Lung (tissue), 12 donors: Measurements from ENCODE around the gene BCL2L12. TPM values are rescaled to one million over a fixed set of nuclear protein-coding genes. Genes with fewer than 3 reads are reported as not detected.

Source experiments
- ATAC-seq: fragments of 200-7000 bp; cut with Tn5 transposase; one replicate; pipeline ENCODE4 v1.9.1; 2020; ENCODE audit warnings: moderate number of reproducible peaks; ENCODE audit not compliant: insufficient read depth, low FRiP score
- DNase-seq, 3 donors: peaks; one replicate each; pipeline ENCODE4 v3.0.0-alpha.2; 2013 to 2017
- H3K27ac ChIP-seq, 2 donors: one replicate each; pipeline ENCODE4 v1.5.1; 2013; ENCODE audit warnings: mild to moderate bottlenecking in 2 of 2, moderate library complexity in 2 of 2, control low read depth in 1 of 2, inconsistent platforms in 1 of 2, low read depth in 1 of 2, low read length in 1 of 2
- H3K27me3 ChIP-seq, 3 donors: one replicate each; pipeline ENCODE4 v1.5.1; 2013; ENCODE audit warnings: low read length in 2 of 3; ENCODE audit not compliant: control insufficient read depth in 3 of 3, insufficient read depth in 3 of 3
- H3K36me3 ChIP-seq, 4 donors: one replicate each; pipeline ENCODE4 v1.5.1; 2013; ENCODE audit warnings: low read length in 4 of 4, mild to moderate bottlenecking in 1 of 4, moderate library complexity in 1 of 4; ENCODE audit not compliant: control insufficient read depth in 4 of 4, insufficient read depth in 4 of 4
- H3K4me1 ChIP-seq, 5 donors: one replicate each; pipeline ENCODE4 v1.5.1; 2013; ENCODE audit warnings: low read length in 5 of 5, mild to moderate bottlenecking in 2 of 5, moderate library complexity in 1 of 5; ENCODE audit not compliant: control insufficient read depth in 5 of 5, insufficient read depth in 5 of 5
- H3K4me3 ChIP-seq: one replicate; pipeline ENCODE4 v1.5.1; 2013; ENCODE audit warnings: mild to moderate bottlenecking, control low read depth, moderate library complexity
- H3K9ac ChIP-seq, 2 donors: one replicate each; pipeline ENCODE4 v1.5.1; 2013; ENCODE audit warnings: low read length in 2 of 2, control low read depth in 1 of 2; ENCODE audit not compliant: insufficient read depth in 1 of 2
- H3K9me3 ChIP-seq, 4 donors: one replicate each; pipeline ENCODE4 v1.5.1; 2013; ENCODE audit warnings: low read length in 3 of 4, mild to moderate bottlenecking in 1 of 4, moderate library complexity in 1 of 4; ENCODE audit not compliant: control insufficient read depth in 4 of 4, insufficient read depth in 3 of 4
- CTCF ChIP-seq: IDR thresholded peaks from 2 replicates; pipeline ENCODE4 v1.5.1; 2012; ENCODE audit warnings: mild to moderate bottlenecking; ENCODE audit errors: control extremely low read depth, extremely low read depth
- WGBS, 2 donors: extraction: QIAGEN DNeasy Blood & Tissue Kit; methylation state at CpG; one replicate each; pipeline ENCODE4 v1.1.7; 2013; 5-methylcytosine and 5-hydroxymethylcytosine counted together
- polyA plus RNA-seq, 2 donors: library from polyadenylated mRNA; stranded (reverse); fragments of 200-250 nt; gene quantifications; one replicate each; pipeline ENCODE4 v1.2.1, GENCODE V29; 2013
- total RNA-seq, 2 donors: library from RNA; depleted of rRNA in 1 of 2; stranded (reverse); fragments of >200 nt in 1 of 2; gene quantifications; one replicate each; pipeline ENCODE4 v1.2.1, GENCODE V29; 2014 to 2021
- donor health status: control.
- donor health status: control.
- donor health status: Bipolar disorder and iron deficiency.
- donor health status: healthy.
- donor health status: DM: yes; HTN: yes; CAD: no.

BCL2L12 gene
- total and polyA plus RNA-seq, 4 donors = 3.5 to 26.1 (median 20.9) TPM

- no peak overlapping the region for H3K4me3 ChIP-seq
- no peaks in the 10 kb centered on the region for H3K4me1 ChIP-seq
- WGBS, 2 donors = 88% methylated on average over 22 of the region's 22 CpGs
- ATAC-seq (no peak), DNase-seq (no peak)
- H3K9me3 ChIP-seq = no peaks in the 10 kb centered on the region
- TF ChIP-seq CTCF = no peak
- H3K27ac ChIP-seq = no peak overlapping the region
- no peak overlapping the region for H3K9ac ChIP-seq
- no peaks in the 10 kb centered on the region for H3K27me3 ChIP-seq
- peaks cover 0 to 5% (median 0%) of the 10 kb centered on the region in 4 donors for H3K36me3 ChIP-seq
Observed at GRCh38 chr19:49704888-49705642, 39.3 kb downstream of the BCL2L12 start.

- WGBS, 2 donors = 91 to 93% methylated on average over 16 of the region's 16 CpGs
- DNase-seq (no peak), ATAC-seq (no peak)
Observed at GRCh38 chr19:49705919-49706318, 40.2 kb downstream of the BCL2L12 start.

GRCh38 chr19:49710372-49710951, 44.7 kb downstream of the BCL2L12 start:
- H3K4me1 ChIP-seq = no peaks in the 10 kb centered on the region
- H3K27ac ChIP-seq = no peak overlapping the region
- 94% methylated on average over 20 of the region's 20 CpGs for WGBS, 2 donors
- no peaks in the 10 kb centered on the region for H3K9me3 ChIP-seq
- ATAC-seq (no peak), DNase-seq (no peak)
- H3K27me3 ChIP-seq = no peaks in the 10 kb centered on the region
- no peak overlapping the region for H3K9ac ChIP-seq
- H3K4me3 ChIP-seq = no peak overlapping the region
- no peaks in the 10 kb centered on the region for H3K36me3 ChIP-seq
- TF ChIP-seq CTCF = no peak

More at GRCh38 chr19:49705919-49706318, 40.2 kb downstream of the BCL2L12 start:
- Histone ChIP-seq H3K9ac (no peak overlapping the region), H3K36me3 (peaks cover 0 to 5% (median 0%) of the 10 kb centered on the region in 4 donors), H3K4me1 (no peaks in the 10 kb centered on the region), H3K27me3 (no peaks in the 10 kb centered on the region), H3K9me3 (no peaks in the 10 kb centered on the region), H3K27ac (no peak overlapping the region), H3K4me3 (no peak overlapping the region)
- TF ChIP-seq CTCF = no peak
